ENCODE measurements around the gene CELSR1.
A peak's percentile ranks its signal among the peaks of the same experiment; 100 is the strongest.

CELSR1 gene

DNA sequence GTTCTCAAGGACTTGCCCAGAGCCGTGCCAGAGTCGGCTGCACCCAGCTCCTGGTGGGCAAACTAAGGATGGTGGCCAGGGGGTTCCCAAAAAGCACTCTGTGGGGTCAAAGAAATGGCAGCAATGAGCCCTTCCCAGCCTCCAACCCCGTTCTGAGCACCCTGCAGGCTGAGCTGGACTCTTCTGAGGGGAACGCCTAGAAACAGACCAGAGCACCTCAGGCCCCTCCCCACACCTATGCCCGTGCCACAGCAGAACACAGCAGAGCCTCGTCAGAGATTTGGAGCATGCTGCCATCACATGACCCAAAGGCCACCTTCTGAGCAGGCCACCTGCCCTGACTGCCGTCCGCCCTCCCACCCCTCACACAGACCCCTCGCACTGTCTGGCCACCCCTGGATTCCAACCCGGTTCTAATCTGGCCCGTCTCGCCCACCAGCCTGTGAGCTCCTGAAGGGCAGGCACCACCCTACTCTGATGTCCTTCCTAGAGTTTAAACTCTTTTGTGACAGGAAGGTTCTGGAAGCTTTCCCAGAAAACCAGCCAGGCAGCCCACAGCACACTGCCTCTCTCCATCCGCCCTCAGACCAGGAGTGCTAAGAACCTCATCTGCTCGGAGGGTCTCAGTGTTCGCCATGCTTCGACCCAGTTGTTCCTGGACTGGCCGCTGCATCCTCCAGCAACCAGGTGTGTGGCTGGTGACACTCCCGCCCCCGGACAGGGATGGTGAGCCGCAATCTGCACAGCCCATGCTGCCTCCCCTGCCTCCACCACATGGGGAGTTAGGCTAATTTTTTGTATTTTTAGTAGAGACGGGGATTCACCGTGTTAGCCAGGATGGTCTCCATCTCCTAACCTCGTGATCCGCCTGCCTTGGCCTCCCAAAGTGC lies 97.6 kb downstream of the CELSR1 start:
- DNase-seq, result no peak

- no peak for DNase-seq
These were observed 98.3 kb downstream of the CELSR1 start for GRCh38 chr22:46439111-46439510.

- DNase-seq, result no peak
These were observed 99.6 kb downstream of the CELSR1 start for GRCh38 chr22:46437671-46438440.

DNA sequence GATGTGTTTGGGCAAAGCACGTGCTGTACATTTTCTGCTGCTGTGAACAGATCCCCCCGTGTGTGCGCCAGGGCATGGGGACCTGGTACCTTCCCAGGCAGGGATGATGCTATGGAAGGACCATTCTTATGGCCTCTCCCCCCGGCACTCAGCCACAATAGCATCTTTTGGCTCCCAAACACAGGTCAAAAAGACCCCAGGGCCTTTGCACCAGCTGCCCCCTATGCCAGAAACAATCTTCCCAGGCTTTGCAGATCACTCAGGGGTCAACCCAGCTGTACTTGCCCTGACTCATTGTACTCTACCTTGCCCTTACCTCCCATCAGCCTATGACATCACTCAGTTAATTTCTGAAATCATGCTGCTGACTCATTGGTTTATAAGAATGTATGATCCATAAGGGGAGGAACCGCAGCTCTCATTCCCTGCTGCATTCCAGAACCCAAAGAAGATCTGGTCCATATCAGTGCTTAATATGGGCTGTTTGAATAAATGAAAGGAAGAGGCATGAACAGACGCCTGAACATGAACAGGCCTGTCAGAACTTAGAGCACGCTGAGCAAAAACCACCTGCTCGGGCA lies 100.7 kb downstream of the CELSR1 start:
- DNase-seq, result no peak

- no peak for DNase-seq
These were observed 104.1 kb downstream of the CELSR1 start for GRCh38 chr22:46433318-46433717.

- peak; percentile 40 for DNase-seq
These were observed 105.0 kb downstream of the CELSR1 start for GRCh38 chr22:46432164-46433068.

- DNase-seq, result no peak
These were observed 106.2 kb downstream of the CELSR1 start for GRCh38 chr22:46430961-46431838.

- DNase-seq, result no peak
These were observed 108.0 kb downstream of the CELSR1 start for GRCh38 chr22:46429325-46429853.

GRCh38 chr22:46428602-46429324 lies 108.7 kb downstream of the CELSR1 start:
- DNase-seq, result no peak

GRCh38 chr22:46428171-46428570 lies 109.2 kb downstream of the CELSR1 start:
- no peak for DNase-seq

DNA sequence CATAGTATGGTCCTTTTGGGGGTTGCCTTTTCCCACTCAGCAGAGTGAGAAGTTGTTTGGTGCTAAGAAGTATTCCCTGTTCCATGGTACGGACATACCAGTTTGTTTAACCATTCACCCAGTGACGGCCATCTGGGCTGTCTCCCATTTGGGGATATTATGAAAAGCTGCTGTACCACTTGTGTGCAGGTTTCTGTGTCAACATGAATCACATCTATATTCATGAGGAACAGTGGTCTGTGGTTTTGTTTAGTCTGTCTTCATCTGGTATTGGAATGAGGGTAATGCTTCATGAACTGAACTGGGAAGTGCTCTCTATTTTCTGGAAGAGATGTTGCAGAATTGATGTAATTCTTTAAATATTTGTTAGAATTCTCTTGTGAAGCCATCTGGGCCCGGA lies 112.4 kb downstream of the CELSR1 start:
- DNase-seq, result no peak

GRCh38 chr22:46424496-46424895 lies 112.9 kb downstream of the CELSR1 start:
- DNase-seq, result no peak

DNA sequence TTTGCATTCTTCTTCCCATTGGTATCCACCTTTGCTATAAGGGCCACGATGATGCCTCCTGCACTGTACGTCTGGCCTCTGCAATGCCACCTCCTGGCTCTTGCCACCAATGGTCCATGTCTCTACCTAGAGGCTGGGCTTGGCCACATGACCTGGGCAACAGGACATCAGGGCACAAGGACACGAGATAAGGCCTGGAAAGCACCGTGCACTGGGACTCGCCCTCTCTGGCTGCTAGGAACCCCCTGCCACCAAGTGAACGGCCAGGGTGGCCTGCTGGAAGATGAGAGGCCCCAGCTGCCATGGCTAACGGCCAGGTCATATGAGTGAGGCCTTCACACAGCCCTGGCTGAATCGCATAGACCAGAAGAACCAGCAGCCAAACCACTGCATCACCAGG lies 114.5 kb downstream of the CELSR1 start:
- no peak for DNase-seq

GRCh38 chr22:46421267-46421666 lies 116.2 kb downstream of the CELSR1 start:
- peak; percentile 38 for DNase-seq

DNA sequence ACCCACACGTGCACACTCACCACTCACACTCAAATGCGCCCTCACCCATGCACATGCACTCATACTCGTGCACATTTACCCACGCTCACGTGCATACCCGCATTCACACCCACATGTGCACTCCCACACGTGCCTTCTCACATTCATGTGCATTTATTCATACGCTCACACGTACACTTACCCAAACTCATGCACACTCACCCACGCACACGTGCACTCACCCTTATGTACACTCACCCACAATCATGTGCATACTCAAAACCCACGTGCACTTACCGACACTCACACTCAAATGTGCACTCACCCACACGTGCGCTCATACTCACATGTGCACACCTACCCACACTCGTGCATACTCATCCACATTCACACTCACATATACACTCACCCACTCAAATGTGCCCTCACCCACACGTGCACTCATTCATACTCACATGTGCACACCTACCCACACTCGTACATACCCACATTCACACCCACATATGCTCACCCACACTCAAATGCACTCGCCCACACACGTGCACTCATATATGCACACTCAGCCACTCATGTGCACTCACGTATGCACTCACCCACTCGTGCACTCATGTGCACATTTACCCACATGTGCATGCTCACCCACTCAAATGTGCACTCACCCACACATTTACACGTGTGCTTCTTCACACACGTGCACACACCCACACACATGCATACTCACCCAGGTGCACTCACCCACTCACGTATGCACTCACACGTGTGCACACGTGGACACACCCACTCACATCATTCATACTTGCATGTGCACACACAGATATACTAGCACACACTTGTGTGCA lies 117.5 kb downstream of the CELSR1 start:
- no peak for DNase-seq

- no peak for DNase-seq
These were observed 118.6 kb downstream of the CELSR1 start for GRCh38 chr22:46418827-46419226.

- DNase-seq, result no peak
These were observed 119.7 kb downstream of the CELSR1 start for GRCh38 chr22:46417769-46418168.

GRCh38 chr22:46416891-46417580 lies 120.4 kb downstream of the CELSR1 start:
- no peak for DNase-seq

DNA sequence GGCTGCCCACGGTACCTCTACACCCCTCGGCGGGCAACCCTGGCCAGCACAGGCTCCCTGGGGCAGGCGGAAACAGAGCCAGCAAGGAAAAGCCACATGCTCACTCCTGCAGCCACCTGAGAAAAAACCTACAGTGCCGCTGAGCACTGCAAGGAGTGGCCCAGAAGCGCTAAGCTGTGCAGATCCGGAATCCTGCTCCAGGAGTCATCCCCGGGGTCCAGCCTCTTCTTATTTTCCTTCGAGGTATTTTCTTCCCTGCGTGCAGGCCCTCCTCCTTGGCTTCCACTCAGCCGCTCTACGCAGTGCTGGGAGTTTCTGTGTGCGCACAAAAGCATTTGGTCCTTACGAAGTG lies 120.9 kb downstream of the CELSR1 start:
- DNase-seq, result no peak
